ENCODE measurements around the gene METRN. TPM values are rescaled to one million over a fixed set of nuclear protein-coding genes. Genes with fewer than 3 reads are reported as not detected.

The METRN gene
- polyA plus RNA-seq, 3 donors, result 0.97 to 5.4 (median 1.7) TPM

DNA sequence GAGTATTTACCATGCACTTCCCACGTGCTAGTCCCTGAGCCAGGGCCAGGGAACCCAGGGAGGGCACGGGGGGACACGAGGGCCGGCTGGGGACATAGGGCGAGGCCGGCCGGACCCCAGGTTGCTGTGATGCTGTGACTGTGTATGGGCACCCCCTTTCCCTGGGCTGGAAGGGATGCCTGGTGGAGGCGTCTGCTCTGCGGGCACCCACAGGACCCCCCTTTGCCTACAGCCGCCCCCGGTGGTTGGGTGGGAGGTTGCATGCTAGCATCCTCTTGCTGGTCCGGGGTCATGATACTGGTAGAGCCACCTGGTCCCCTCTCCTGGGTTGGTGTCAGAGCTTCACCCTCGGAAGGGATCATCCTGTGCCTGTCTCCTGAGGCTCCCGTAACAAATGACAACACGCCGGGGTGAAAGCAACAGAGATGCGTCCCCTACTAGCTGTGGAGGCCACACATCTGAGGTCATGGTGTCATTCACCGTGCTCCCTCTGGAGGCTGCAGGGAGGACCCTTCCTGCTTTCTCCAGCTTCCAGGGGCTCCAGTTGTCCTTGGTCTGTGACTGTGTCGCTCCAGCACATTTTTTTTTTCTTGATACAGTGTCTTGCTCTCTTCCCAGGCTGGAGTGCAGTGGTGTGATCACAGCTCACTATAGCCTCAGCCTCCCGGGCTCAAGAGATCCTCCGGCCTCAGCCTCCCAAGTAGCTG lies 29.0 kb downstream of the METRN start:
- H3K79me2 ChIP-seq (ENCODE audit: insufficient read depth, low read length), result peaks cover 12% of the 10 kb centered on the region
- no peaks in the 10 kb centered on the region for H3K9me3 ChIP-seq (replicated peaks in 1 of 2; ENCODE audit: control insufficient read depth in 1 of 2, insufficient read depth in 1 of 2, low read length in 2 of 2)
- no peak overlapping the region for H3K27ac ChIP-seq (ENCODE audit: low read depth in 1 of 2, low read length in 2 of 2)
- H3K9ac ChIP-seq (ENCODE audit: insufficient read depth, low read length, poor library complexity, severe bottlenecking), result no peak overlapping the region
- H2AFZ ChIP-seq (ENCODE audit: insufficient read depth, low read depth, low read length, poor library complexity, severe bottlenecking), result no peak overlapping the region
- intact Hi-C loops (cut with micrococcal nuclease), result no loop called here
- H4K20me1 ChIP-seq (ENCODE audit: insufficient read depth, low read length), result peaks cover 5% of the 10 kb centered on the region
- H3K4me3 ChIP-seq (replicated peaks in 1 of 3; ENCODE audit: low read depth in 2 of 3, low read length in 3 of 3), result no peak overlapping the region
- no peaks in the 10 kb centered on the region for H3K9me3 Mint-ChIP-seq
- TF ChIP-seq, protein P1, sequence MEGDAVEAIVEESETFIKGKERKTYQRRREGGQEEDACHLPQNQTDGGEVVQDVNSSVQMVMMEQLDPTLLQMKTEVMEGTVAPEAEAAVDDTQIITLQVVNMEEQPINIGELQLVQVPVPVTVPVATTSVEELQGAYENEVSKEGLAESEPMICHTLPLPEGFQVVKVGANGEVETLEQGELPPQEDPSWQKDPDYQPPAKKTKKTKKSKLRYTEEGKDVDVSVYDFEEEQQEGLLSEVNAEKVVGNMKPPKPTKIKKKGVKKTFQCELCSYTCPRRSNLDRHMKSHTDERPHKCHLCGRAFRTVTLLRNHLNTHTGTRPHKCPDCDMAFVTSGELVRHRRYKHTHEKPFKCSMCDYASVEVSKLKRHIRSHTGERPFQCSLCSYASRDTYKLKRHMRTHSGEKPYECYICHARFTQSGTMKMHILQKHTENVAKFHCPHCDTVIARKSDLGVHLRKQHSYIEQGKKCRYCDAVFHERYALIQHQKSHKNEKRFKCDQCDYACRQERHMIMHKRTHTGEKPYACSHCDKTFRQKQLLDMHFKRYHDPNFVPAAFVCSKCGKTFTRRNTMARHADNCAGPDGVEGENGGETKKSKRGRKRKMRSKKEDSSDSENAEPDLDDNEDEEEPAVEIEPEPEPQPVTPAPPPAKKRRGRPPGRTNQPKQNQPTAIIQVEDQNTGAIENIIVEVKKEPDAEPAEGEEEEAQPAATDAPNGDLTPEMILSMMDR (IDR thresholded peaks at IDR 0.05), result peak; percentile 16
- H3K36me3 Mint-ChIP-seq, result peaks cover 3 to 8% of the 10 kb centered on the region in 2 donors
- no peak for DNase-seq
- no peak overlapping the region for H3K4me2 ChIP-seq (replicated peaks; ENCODE audit: extremely low read depth, low read length, poor library complexity, severe bottlenecking)
- peaks cover 16% of the 10 kb centered on the region for H3K4me1 Mint-ChIP-seq
- no peak overlapping the region for H3K27ac Mint-ChIP-seq
- H3K4me3 Mint-ChIP-seq, result no peak overlapping the region
- no peaks in the 10 kb centered on the region for H3K27me3 ChIP-seq (ENCODE audit: control insufficient read depth in 2 of 2, insufficient read depth in 2 of 2, low read length in 2 of 2)
- peaks cover 0 to 2% of the 10 kb centered on the region in 2 donors for H3K36me3 ChIP-seq (replicated peaks in 1 of 2; ENCODE audit: control insufficient read depth in 1 of 2, insufficient read depth in 2 of 2, low read length in 2 of 2)
- 91% methylated on average over 17 of the region's 21 CpGs for WGBS (ENCODE audit: insufficient coverage)
- H3K27me3 Mint-ChIP-seq (ENCODE audit: low read depth in 3 of 3), result peaks cover 0 to 1% (median 0%) of the 10 kb centered on the region in 3 donors
- peaks cover 14 to 17% of the 10 kb centered on the region in 2 donors for H3K4me1 ChIP-seq (ENCODE audit: control insufficient read depth in 1 of 2, insufficient read depth in 2 of 2, low read length in 2 of 2)

DNA sequence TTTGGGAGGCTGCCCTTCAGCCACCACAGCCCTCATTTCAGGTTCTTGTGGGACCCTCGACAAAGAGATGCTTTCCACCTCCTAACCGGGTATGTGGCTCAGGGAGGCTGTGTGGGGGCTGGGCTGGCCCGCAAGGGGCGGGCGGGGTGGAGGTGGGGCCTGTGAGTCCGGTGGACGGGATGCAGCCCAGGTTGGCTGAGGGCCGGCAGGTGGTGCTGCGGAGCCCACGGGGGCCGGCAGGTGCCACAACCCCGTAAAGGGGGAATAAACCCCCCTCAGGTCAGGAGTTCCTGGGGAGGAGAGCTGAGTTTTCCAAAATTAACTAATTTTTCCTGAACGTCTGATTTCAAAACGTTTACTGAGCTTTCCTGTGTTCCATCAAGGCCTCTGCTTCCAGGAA lies 30.8 kb downstream of the METRN start:
- Histone ChIP-seq H3K27ac (ENCODE audit: low read depth in 1 of 2, low read length in 2 of 2) (no peak overlapping the region), H3K27me3 (ENCODE audit: control insufficient read depth in 2 of 2, insufficient read depth in 2 of 2, low read length in 2 of 2) (no peaks in the 10 kb centered on the region), H3K4me3 (replicated peaks in 1 of 3; ENCODE audit: low read depth in 2 of 3, low read length in 3 of 3) (no peak overlapping the region), H3K9ac (ENCODE audit: insufficient read depth, low read length, poor library complexity, severe bottlenecking) (no peak overlapping the region), H3K9me3 (replicated peaks in 1 of 2; ENCODE audit: control insufficient read depth in 1 of 2, insufficient read depth in 1 of 2, low read length in 2 of 2) (no peaks in the 10 kb centered on the region), H3K79me2 (ENCODE audit: insufficient read depth, low read length) (peaks cover under 1% of the 10 kb centered on the region), H3K36me3 (replicated peaks in 1 of 2; ENCODE audit: control insufficient read depth in 1 of 2, insufficient read depth in 2 of 2, low read length in 2 of 2) (no peaks in the 10 kb centered on the region), H2AFZ (ENCODE audit: insufficient read depth, low read depth, low read length, poor library complexity, severe bottlenecking) (no peak overlapping the region), H3K4me1 (ENCODE audit: control insufficient read depth in 1 of 2, insufficient read depth in 2 of 2, low read length in 2 of 2) (peaks cover 5 to 6% of the 10 kb centered on the region in 2 donors), H3K4me2 (replicated peaks; ENCODE audit: extremely low read depth, low read length, poor library complexity, severe bottlenecking) (no peak overlapping the region), H4K20me1 (ENCODE audit: insufficient read depth, low read length) (no peaks in the 10 kb centered on the region)
- no peaks in the 10 kb centered on the region for H3K36me3 Mint-ChIP-seq
- 18% methylated on average over 8 of the region's 14 CpGs for WGBS (ENCODE audit: insufficient coverage)
- TF ChIP-seq, protein P1 (IDR thresholded peaks at IDR 0.05), result peak; percentile 29
- no peaks in the 10 kb centered on the region for H3K9me3 Mint-ChIP-seq
- H3K4me3 Mint-ChIP-seq, result no peak overlapping the region
- intact Hi-C loops (cut with micrococcal nuclease), result no loop called here
- peaks cover 4% of the 10 kb centered on the region for H3K4me1 Mint-ChIP-seq
- DNase-seq, result no peak
- no peak overlapping the region for H3K27ac Mint-ChIP-seq
- H3K27me3 Mint-ChIP-seq (ENCODE audit: low read depth in 3 of 3), result peaks cover 0 to 1% (median 0%) of the 10 kb centered on the region in 3 donors
